GM18951 (cell line): ENCODE data around the gene ARHGEF7.

Source experiments
- POLR2A ChIP-seq: IDR thresholded peaks from 4 replicates; pipeline ENCODE4 v1.6.1; 2011; ENCODE audit warnings: mild to moderate bottlenecking; ENCODE audit not compliant: insufficient read length, insufficient read depth; ENCODE audit errors: extremely low read depth
- in situ Hi-C: fragments of 300-500 bp; cut with MboI; formaldehyde crosslinking; loops from one replicate; pipeline ENCODE4 v1.12.0; 2022; ENCODE audit warnings: low sequenced_read_pairs, mixed read lengths, inconsistent platforms; ENCODE audit not compliant: unreplicated experiment

ARHGEF7 gene

DNA sequence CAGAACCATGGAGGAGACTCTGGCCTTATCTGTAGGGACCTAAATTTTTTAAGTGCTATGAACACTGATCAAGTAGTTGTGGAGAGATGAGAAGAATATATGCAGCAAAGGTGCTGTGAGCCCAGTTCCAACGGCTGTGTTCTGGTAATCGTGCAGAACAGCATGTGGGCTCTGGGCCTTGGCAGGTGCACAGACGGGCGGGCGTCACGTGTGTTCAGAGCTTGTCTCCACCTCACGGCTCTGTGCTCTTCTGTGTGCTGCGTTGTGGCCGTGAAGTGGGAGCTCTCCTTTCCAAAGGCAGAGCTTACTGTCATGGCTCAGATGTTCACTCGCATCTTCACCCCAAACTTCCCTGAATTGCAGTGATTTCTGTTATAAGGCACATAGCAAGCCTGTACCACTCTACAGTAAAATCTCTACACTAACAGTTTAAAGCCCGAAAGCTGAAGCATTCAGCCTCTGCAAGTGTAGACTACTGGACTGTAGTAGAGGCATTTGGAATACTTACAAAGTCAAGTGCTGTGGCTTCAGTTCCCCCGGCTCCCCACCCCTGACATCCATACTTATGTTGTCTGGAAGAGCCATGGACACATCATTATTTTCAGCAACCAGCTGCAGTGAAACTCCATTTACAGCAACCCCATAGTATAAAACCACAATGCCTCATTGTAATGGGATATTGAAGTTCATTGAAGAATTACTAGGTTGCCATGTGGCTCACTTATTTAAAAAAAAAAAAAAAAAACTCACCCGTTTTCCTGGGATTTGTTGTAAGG lies 177.8 kb downstream of the ARHGEF7 start:
- in situ Hi-C loops = no loop called here
- no peak for TF ChIP-seq POLR2A

DNA sequence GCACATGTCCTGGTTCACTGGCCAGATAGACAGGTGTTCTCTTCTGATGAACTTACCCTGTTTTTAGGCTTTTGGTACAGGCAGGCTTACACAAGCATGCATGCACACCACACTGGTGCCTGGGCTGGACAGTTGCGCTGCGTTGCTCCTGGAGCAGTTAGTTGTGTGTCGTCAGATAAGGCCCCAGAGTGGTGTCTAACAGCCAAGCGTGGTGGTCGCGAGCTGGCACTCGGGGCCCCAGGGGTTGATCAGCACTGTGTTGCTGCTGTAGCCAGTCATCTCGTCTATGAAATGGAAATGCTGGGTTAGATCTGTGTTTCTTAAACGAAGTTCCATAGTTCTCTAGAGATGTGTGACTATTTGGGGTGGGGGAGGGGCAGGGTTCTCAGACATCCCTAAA lies 180.8 kb downstream of the ARHGEF7 start:
- in situ Hi-C loops = no loop called here
- TF ChIP-seq POLR2A = no peak

DNA sequence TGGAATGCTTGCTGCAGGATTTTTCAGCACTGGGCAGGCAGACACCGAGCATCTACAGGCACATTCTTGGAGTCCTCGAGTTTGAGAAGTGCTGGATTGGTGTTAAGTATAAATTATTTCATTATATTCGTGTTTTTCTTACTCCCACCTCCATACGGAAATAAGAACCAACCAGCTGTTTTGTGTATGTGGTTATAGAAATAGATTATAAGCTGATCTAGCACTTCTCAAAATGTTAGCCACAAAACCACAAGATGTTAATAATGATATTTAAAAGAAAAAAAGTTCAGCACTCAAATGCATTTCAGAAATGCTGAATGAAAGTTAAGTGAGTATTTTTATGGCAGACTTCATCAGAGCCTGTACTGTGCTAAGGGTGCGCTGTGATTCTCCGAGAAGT lies 181.3 kb downstream of the ARHGEF7 start:
- no peak for TF ChIP-seq POLR2A
- in situ Hi-C loops = no loop called here

DNA sequence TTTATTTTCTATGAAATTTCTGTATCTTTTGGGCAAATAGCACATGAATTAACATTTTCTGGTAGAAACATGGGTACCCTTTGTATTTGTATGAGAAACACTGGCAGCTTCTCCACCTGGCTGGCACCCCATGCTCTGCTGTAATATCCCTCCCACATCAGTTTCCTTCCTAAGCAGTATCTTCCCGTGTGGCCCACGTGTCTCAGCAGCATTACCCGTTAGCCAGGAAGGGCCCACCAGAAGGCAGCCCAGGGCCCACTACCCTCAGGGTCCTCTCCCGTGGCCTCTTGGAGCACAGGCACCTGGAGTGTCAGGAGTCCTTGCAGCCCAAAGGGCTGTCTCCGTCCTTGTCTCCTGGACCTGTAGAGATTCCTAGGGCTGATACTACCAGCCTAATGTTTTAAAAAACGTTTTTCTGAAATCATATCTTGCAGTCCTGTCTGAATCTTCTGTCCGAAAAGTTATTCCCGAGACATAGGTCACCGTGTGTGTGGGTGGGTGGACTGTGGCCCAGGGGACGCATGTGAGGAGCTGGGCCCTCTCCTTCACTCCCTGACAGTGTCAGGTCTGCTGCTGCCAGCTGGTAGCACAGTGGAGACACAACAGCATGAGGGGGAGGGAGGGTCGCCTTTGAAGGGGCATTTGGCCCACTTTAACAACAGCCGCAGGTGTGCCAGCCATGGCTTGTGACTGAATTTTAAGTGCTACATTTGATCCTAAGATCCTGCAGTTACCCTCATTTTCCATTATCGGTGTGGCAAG lies 183.3 kb downstream of the ARHGEF7 start:
- no peak for TF ChIP-seq POLR2A
- in situ Hi-C loops = no loop called here

DNA sequence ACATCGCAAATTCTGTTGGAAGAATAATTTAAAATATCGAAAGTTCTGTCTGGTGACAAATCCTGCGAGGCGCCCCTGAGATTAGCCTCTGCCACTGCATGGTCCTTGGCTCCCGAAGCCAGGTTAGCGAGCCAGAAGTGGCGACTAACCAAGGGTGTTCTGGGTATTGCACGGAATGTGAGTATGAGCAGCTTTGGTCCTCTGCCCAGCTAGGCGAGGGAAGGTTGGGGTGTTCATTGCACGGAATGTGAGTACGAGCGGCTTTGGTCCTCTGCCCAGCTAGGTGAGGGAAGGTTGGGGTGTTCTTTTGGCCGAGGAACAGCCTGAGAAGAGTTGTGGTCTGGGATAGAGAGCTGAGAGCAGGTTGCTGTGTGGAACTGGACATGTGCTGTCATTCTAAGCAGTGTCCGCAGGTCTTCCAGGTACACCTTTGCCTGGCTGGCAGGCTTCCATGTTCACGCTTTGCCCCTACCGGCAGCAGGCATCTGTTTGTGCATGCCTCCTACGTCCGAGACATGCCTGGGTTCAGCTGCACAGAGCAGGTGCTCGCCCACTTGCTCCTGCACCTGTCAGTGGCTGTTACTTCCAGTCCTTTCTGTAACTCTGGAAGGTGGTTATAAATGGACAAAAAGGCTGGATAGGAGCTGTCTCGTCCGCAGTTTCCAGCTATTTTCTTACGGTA lies 187.1 kb downstream of the ARHGEF7 start:
- peak; percentile 2 for TF ChIP-seq POLR2A
- in situ Hi-C loops = no loop called here

DNA sequence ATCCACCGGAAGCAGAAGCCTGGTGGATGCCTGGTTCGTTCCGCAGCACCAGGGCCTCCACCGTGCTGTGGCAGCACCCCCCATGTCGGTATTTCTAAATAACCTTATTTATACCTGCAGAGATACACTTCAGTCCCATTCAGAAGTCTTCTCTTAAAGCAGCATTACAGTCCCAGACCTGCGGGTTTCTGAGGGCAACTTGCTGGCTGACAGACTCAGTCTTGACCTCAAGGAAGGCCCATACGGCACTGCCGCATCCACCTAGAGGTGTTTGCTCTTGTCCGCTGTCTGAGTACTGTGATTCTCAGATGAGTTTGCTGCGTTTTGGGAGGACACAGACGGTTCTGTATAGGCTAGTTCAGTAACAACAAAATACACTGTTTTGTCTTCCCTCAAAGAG lies 188.4 kb downstream of the ARHGEF7 start:
- TF ChIP-seq POLR2A = no peak
- in situ Hi-C loops = no loop called here

DNA sequence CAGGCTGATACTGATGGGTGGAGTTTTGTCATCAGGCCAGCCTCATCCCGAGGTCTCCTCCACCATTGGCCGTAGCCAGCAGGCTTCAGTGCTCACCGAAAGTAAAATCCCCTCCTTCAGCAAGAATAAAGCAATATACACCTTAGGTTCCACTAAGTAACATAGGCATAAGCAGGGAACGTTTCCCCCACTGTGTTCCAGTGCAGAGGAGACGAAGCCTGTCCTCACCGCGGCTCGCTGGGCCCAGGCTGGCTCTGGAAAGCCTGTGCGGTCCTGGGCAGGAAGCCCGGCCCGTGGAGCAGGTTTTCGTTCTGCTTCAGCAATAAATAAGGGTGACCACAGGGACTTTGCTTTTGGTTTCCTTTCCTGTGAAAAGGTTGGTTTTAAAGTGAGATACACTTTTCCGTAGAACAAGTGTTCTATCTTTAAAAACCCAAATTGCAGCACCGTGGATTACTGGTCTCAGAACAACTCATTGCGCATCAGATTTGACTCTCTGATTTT lies 189.0 kb downstream of the ARHGEF7 start:
- in situ Hi-C loops = no loop called here
- TF ChIP-seq POLR2A = no peak

DNA sequence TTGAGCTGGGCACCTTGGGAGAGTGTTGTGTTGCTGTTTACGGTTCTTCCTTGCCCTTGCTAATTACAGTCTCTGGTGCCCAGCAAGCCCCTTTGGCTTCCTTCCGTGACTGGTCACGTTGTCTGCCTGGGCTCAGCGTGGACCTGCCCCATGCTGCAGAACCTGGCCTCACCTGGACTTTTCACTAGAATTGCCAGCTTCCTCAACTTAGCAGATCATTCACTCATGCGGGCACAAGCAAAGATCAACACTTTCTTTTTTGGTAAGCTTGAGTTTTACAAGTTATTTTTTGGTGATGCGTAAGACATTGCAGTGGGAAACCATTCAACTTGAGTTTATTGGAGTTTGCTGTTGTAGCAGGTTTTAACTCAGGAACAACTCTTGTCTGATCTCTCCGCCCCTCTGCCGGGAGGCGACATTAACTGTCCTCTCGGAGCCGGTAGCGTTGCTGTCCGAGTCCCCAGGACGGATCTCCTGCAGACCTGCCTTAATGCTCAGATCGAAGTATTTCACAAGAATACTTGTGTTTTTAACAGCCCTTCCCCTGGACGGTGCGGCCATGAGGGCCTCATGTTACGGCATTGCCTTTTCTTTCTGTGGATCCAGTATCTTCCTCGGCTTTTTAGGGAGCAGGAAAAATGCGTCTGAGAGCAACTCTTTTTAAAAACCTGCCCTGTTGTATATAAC lies 189.6 kb downstream of the ARHGEF7 start:
- TF ChIP-seq POLR2A = no peak
- in situ Hi-C loops = no loop called here

DNA sequence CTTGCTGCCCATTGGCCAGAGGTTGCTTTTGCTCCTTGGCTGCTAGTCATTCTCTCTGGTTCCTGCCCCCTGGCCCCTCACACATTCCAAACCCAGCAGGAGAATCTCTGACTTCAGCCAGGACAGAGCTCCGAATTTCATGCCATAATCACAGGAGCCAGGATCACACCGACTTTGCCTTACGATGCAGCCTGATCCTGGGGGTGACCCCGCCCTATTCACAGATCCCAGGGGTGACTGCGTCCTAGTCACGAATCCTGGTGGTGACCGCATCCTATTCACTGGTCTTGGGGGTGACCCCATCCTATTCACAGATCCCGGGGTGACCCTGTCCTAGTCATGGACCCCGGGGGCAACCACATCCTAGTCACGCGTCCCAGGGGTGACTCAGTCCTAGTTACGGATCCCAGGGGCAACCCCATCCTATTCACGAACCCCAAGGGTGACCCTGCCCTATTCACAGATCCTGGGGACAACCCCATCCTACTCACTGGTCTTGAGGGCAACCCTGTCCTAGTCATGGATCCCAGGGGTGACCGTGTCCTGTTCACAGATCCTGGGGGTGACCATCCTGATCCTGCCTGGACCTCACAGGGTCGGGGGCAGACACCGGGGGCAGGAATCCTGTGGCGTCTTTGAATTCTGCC lies 198.0 kb downstream of the ARHGEF7 start:
- in situ Hi-C loops = no loop called here
- no peak for TF ChIP-seq POLR2A

DNA sequence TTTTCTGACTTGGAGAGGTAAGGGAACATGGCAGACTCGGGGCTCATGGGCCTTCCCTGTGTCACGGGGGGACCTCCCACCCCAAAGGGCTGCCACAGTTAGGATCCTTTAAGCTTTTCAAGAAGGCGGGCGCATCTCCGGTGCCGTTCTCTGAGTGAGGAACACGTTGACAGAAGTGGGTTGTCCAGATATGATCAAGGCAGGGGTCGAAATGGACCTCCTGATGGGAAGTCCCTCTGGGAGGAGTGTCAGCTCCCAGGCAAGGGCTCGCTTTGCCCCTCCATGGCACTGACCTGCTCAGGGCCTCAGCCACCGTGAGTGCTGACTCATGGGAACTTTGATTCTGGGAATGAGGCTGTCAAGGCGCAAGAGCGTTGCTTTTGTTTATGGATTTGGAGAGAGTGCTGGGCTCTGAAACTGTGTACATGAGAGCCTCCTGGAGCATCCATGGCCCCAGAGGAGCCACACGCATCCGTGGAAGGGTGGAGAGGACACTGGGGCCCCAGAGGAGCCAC lies 198.9 kb downstream of the ARHGEF7 start:
- no peak for TF ChIP-seq POLR2A
- in situ Hi-C loops = no loop called here

DNA sequence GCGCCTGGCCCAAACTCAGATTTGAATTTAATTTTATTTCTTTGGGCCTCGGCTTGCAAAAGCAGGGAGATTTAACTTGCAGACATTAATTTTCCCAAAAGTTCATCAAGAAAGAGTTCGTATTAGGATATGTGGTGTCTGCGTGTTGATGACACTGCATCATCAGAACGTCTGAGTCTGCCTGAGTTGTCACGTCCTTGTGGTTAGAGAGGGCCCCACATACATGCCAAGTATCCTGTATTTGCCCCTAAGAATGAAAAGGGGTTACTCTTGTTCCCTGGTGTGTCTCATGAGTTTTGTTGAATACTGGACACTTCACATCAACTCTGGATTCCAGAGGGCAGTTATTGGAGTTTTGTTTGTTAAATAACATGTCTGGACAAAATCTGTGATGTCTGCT lies 199.7 kb downstream of the ARHGEF7 start:
- in situ Hi-C loops = no loop called here
- TF ChIP-seq POLR2A = no peak

DNA sequence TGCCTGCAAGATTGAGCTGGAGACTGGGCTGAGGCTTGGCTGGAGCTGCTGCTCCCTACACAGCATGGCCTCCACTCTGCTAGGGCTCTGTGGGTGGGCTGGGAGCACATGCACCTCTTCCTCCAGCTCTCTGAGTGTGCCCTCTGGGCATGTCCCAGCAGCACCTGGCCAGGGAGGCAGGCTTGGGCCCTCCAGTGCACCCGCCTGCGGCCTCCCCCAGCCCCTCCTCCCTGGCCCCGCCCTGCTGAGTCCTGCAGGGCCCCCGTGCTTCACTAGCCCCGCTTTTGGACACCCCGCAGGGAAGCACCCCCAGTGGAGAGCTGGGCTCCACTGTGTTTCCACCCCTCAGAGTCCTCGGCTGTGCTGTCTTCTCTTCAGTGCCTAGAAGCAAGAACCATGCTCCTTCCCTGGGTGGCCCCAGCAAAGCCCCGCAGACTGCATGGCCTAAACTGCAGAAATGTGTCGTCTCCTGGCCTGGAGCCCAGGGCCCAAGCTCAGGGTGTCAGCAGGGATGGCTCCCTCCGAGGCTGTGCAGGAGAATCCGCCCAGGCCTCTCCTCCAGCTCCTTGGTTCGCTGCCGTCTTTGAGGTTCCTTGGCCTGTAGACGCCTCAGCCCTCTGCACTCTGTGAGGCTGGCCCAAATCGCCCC lies 200.4 kb downstream of the ARHGEF7 start:
- in situ Hi-C loops = no loop called here
- TF ChIP-seq POLR2A = no peak
